ENCODE results near the gene WDR70. TPM values are rescaled to one million over a fixed set of nuclear protein-coding genes. Genes with fewer than 3 reads are reported as not detected.

The WDR70 gene
- total RNA-seq, 1 donor from 2014 or later: 19.0 TPM

DNA sequence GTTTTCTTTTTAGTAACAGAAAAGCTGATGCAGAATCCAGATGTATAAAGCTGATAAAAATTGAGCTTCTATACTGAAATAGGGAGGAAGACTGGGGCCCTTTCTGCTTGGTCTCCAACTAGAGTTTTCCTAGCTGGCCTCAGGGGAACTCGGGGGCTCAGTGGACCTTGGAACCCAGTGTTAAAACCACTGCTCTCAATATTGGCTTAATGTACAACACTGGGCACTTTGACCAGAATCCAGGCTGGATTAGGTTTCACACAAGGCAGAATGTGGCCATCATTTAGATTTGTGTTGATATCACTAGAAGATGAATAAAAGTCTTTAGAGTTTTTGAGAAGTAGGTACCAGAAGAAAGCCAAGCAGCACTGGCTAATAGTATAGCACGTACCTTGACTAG is 346.1 kb downstream of the WDR70 start:
- no peak overlapping the region for H3K4me3 ChIP-seq (ENCODE audit: low read depth, low read length)

DNA sequence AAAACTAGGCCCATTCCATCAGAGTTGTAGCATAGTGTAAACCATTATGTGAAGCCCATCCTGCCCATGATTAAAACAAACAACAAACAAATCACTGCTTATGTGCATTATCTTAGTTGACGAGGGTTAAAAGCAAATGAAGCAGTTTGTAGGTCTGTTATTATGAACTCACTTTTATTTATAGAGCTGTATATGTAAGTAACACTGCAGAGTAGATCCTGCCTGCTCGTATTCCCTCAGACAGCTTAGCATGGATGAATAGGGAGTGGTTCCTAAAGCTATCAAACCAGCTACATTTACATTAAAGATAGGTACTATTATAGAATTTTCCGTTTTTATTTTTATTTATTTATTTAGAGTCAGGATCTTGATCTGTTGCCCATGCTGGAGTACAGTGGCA is 348.1 kb downstream of the WDR70 start:
- DNase-seq (ENCODE audit: low read depth): no peak
- TF ChIP-seq, protein P1, sequence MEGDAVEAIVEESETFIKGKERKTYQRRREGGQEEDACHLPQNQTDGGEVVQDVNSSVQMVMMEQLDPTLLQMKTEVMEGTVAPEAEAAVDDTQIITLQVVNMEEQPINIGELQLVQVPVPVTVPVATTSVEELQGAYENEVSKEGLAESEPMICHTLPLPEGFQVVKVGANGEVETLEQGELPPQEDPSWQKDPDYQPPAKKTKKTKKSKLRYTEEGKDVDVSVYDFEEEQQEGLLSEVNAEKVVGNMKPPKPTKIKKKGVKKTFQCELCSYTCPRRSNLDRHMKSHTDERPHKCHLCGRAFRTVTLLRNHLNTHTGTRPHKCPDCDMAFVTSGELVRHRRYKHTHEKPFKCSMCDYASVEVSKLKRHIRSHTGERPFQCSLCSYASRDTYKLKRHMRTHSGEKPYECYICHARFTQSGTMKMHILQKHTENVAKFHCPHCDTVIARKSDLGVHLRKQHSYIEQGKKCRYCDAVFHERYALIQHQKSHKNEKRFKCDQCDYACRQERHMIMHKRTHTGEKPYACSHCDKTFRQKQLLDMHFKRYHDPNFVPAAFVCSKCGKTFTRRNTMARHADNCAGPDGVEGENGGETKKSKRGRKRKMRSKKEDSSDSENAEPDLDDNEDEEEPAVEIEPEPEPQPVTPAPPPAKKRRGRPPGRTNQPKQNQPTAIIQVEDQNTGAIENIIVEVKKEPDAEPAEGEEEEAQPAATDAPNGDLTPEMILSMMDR (conservative IDR thresholded peaks at IDR 0.05; ENCODE audit: low read depth, low read length): no peak
- H3K4me3 ChIP-seq (ENCODE audit: low read depth, low read length): no peak overlapping the region

More for the DNA sequence above, 346.1 kb downstream of the WDR70 start:
- TF ChIP-seq, protein P1 (conservative IDR thresholded peaks at IDR 0.05; ENCODE audit: low read depth, low read length): no peak
- DNase-seq (ENCODE audit: low read depth): no peak

DNA sequence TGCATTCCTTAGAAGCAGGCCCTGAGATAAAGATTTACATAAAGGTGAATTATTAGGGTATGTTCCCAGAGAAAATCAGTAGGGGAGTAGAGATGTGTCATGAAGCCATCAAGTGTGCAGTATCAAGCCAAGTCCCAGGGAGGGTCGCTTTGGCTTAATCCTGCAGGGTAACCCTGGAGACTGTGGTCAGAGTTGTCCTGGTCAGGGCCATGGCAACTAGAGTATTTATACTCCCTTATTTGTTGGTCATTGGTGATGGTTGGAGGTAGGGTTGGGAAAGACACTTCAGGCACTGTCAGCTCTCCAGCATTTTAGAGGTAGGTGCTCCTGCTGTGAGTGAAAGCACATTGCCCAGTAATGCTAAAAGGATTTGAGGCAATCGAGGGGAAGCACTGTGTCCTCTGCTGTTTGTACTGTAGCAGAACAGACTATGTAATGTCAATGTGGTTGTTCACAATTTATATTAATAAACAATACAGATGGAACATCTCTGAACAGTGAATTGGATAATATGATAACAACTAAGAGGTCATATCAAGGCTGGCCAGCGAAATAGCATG is 351.9 kb downstream of the WDR70 start:
- TF ChIP-seq, protein P1 (conservative IDR thresholded peaks at IDR 0.05; ENCODE audit: low read depth, low read length): no peak
- no peak overlapping the region for H3K4me3 ChIP-seq (ENCODE audit: low read depth, low read length)
- DNase-seq (ENCODE audit: low read depth): no peak

DNA sequence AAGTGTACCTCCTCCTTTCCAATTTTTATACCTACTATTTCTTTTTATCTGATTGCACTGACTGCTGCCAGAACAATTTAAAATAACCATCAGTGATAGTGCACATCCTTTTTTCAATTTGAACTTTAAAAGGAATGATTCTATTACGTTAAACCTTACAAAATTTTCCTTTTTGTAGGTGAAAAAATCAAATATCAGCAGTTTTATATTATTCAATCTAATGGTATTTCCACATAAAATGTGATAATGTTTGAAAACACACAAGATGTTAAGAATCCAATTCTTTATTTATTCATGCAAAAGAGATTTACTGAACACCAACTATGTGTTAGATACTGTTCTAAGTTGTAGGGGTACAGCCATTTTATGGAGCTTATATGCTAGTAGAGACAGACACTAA is 355.0 kb downstream of the WDR70 start:
- TF ChIP-seq, protein P1 (conservative IDR thresholded peaks at IDR 0.05; ENCODE audit: low read depth, low read length): no peak
- no peak for DNase-seq (ENCODE audit: low read depth)
- no peak overlapping the region for H3K4me3 ChIP-seq (ENCODE audit: low read depth, low read length)

DNA sequence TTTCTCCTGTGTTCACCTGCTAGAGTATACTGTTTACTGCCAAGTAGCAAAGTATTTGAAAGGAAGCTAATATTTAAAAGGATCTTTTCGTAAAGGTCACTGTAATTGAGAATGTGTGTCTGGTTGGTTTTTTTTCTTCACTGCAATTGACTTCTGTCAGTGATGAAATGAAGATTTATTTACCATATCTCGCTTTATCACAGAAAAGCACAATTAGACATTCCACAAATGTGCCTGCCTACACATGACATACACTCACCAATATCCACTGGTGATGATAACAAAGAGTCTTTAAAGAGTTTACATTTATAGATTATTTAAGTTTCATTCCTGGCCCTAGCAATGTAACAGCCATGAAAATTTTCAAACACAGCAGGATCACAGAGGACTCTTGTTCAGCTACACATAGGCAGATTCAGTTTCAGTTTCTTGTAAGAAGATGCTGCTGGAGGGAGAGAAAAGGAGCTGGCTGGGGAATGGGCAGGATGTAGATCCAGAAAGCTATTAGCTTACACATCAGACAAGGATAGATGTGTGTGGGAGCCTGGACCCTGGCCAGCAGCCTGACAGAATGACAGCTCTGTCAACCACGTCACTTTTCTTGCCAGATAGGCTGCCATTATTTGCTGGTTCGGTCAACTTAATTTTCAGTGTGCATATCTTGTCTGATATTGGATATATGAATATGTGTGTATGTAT is 356.7 kb downstream of the WDR70 start:
- TF ChIP-seq, protein P1 (conservative IDR thresholded peaks at IDR 0.05; ENCODE audit: low read depth, low read length): no peak
- no peak for DNase-seq (ENCODE audit: low read depth)

DNA sequence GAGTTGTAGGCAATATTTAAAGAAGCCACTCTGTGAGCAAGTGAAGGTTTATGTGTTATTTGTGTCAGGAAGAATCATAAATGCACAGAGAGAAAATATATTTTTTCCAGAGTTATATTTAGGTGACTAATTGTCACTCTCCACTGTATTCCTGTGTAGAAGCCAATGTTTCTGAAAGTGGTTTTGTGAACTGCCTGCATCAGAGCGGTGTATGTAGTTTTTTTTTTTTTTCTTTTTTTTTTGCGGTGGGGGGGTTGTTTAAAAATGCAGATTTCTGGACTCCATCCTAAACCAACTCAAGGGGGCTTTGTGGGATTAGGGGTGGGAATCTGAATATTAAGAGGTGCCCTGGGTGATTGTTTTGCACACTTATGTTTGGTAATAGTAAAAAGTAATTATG is 357.3 kb downstream of the WDR70 start:
- H3K4me3 ChIP-seq (ENCODE audit: low read depth, low read length): no peak overlapping the region
- TF ChIP-seq, protein P1 (conservative IDR thresholded peaks at IDR 0.05; ENCODE audit: low read depth, low read length): no peak
- no peak for DNase-seq (ENCODE audit: low read depth)

More for the DNA sequence above, 356.7 kb downstream of the WDR70 start:
- H3K4me3 ChIP-seq (ENCODE audit: low read depth, low read length): no peak overlapping the region
